NCI-H2029 treated with DMSO at 0.1 percent for 48 hours (cell line): Measurements from ENCODE around the gene VWA2.

Experiments used
- DNase-seq: peaks from one replicate; lab custom pipeline; 2025; lab: John Stamatoyannopoulos, UW

The VWA2 gene

DNA sequence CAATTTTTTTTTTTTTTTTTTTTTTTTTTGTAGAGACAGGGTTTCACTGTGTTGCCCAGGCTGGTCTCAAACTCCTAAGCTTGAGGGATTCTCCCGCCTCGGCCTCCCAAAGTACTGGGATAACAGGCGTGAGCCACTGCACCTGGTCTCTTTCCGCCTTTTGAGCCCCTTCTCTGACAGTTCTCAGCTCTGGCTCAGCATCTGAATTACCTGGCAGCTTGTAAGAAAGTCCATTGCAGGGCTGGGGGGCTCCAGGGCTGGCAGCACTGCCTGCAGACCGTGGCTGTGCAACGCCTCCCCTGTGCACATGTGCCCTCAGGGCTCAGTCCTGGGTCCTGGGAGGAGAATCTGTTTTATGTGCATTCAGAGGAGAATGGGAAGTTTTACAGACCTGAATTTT, 37.6 kb downstream of the VWA2 start:
- no peak for DNase-seq

DNA sequence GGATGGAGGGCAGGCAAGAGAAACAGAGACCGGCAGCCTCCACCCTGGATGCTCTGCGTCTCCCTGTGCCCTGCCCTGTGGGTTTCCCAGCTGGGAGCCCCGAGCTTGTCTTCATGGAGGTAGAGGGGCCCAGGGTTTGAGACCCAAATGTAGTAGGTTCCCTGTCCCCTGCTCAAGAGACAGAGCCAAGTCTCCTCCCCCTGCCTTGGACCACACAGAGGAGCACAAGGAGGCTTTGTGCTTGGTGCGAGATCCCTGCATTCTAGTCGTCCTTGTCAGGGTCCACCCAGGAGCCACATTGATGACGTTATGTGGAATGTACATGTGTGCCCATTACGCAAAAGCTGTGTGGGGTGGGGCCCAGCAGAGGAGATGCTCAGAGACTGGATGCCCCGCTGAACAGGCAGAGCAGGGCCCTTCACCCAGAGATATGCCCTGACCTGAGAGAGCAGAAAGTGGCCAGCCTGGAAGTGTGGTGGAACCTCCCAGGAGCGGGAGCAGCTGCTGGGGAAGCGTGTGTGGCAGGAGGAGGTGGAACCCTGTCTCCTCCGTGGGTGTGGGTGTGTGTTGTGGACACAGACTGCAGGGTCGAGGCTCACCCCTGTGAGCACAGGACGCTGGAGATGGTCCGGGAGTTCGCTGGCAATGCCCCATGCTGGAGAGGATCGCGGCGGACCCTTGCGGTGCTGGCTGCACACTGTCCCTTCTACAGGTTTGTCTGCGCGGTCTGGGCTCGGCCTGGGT, 39.3 kb downstream of the VWA2 start:
- DNase-seq = no peak

DNA sequence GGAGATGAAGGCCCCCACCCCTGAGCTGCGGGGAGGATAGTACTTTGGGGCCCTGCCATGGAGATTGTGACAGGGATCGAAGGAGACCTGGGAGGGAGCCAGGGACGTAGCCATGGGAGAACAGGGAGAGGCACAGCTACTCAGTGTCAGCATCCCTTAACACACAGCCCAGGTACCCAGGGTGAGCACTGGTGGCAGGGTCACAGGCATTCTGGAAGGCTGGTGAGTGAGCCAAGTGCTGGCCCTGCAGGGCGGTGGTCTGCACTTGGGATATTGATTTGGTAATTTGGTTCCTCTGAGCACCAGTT, 39.8 kb downstream of the VWA2 start:
- DNase-seq = no peak

DNA sequence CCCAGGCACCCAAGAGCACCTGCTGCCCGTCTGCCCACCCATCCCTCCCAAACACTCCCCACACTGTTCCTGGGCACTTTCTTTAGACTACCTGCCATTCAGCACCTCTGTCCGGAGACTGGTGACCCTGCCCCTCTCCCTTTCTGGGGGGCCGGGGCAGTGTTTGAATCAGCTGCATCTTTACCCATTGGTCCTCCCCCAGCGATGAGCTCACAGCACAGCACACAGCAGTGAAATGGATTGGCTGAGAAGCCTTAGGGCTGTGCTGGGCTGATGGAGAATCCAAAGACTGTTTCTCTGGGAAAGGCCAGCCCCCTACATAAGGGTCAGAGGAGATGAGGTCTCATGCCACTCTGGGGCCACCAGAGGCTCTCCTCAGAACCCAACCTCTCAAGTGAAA, 40.2 kb downstream of the VWA2 start:
- no peak for DNase-seq

DNA sequence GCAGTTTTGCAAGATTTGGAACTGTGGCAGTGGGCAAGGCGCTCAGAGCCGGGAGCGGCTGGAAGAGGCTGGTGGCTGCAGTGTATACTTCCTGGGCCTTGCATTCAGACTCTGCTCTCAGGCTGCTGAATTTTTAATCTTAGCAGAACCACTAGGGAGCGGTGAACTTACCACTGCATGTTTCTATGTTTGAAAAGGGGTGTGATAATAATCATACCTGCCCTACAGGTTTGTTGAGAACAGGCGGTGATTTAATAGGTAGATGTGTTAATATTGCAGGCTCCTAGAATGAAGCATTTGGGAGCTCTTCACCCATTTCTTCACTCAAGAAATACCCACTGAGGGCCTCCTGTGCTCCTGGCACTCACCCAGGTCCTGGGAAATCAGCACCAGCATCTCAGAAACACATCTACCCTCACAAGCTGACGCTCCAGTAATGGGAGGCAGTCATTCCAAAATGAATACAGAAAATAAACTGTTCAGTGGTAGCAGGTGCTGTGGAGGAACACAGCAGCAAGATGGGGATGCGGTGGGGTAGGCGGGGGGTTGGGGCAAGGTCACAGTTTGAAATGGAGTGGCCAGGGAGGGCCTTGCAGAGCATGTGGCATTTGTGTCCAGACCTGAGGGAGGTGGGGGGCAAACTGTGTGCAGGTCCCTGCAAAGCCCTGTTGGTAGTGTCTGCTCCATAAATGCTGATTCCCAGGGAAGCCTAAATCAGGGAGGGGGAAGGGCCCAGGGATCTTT, 41.0 kb downstream of the VWA2 start:
- DNase-seq = no peak

DNA sequence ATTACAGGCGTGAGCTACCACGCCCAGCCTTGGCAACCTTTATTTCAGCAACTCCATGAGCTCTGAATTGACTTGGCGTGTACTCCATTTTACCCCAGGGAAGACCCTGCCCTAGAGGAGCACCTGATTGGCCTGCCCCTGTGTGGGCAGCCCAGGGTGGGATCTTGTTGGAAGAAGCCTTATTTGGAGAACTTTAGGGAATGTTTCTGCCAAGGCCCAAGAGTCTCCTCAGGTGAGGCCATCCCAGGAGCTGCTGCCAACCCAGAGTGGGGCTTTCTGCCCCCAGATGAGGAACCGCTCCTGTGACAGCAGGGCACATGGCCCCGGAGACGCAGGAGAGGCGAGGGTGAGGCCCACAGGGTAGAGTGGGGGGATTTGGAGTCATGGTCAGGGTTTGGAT, 42.0 kb downstream of the VWA2 start:
- DNase-seq = no peak

DNA sequence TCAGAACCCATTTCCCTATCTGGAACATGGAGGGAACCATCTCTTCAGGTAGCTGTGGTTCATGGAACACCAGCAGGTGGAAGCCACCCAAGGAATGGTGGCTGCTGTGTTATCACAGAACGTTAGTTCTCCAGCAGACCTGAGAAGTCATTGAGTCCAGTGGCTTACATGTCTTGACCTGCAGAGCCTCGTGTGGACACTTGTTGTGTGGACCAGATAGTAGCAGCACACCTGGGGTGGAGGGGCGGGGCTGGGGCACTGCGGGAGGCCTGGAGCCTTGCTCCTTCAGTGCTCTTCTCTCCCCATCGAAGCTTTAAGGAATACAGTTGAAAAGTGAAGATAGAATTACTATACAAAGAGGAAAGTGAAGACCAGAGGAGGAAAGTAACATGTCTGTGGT, 42.4 kb downstream of the VWA2 start:
- DNase-seq = no peak

DNA sequence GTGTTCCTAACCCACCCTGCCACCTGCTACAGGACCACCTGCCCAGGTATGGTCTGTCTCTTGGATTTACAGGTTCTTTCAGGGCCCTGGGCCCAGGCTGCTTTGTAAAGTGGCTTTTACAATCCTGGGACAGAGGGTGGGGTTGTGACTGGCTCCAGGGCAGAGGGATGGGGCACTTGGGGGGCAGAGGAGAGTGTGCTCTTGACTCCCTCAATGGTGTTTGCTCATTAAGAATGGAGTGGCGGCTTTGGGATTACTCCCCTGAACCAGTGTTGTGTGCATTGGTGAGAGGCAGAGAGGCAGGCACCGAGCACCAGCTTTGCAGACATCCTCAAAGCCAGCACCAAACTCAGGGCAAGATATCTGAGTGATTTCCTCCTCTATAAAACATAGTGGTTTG, 43.5 kb downstream of the VWA2 start:
- DNase-seq = no peak

DNA sequence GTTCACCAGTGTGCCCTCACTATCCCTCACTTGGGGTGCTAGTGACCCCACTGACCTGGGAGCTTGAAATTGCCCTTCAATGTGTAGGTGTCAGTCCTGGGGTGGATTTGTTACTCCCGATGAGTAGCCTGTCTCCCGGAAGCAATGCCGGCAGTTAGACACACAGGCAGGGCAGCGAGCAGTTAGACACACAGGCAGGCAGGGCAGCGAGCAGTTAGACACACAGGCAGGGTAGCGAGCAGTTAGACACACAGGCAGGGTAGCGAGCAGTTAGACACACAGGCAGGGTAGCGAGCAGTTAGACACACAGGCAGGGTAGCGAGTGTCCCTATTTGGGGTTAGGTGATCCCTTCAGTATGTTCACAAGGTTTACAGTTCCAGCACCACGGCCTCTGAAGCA, 44.0 kb downstream of the VWA2 start:
- DNase-seq = no peak

DNA sequence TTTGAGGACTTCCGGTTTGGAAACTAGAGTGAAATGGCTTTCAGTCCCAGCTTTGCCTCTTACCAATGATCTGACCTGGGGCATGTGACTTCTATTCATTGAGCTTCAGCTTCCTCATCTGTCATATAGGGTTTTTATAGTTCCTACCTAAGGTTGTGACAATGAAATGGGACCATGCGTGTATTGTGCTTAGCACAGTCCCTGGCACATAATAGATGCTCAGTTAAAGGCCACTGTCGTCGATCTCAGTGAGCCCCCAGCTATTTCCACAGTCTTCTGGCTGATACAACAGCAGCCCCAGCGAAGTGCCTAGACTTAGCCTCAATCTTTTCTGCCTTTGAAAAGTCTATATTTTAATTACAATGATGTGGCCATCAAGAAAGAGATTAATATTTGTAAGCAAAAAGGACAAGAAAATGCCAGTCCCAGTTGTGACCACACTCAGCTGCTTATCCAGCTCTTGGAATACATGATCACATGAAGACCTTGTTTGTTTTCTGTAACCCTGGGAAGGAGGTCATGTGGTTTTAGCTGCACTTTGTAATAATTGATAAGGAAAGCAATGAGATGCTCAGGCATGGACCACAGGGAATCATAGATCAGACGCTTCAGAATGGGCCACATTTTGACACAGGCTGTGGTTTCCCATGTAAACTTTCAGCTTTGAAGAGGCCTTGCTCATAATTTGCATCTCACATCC, 44.6 kb downstream of the VWA2 start:
- DNase-seq = no peak

DNA sequence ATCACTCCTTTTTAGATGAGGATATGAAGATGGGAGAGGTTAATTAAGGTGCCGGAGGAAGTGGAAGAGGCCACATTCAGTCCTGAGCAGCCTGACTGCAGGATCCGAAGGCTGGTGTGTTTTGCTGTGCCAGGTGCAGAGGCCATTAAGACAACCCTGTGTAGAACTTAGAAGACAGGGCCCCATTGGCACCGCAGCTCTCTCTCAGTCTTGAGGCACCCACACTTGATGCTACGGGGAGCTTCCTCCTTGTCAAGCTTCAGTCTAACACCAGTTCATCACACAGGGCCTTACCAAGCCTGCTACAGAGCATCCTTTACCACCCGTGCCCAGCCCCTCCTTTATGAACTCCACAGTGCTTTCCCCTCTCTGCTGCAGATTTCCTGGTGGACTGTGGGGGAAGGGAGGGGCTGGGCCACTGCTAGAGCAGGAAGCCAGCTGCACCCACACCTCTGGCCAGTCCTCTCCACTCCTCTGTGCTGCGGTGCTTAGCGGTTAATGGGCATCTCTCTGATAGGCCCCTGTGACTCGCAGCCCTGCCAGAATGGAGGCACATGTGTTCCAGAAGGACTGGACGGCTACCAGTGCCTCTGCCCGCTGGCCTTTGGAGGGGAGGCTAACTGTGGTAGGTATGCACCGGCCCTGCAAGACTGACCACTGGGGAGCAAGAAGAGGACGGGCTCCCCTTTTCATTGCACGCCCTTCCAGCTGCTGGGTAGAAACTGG, 45.5 kb downstream of the VWA2 start:
- no peak for DNase-seq

DNA sequence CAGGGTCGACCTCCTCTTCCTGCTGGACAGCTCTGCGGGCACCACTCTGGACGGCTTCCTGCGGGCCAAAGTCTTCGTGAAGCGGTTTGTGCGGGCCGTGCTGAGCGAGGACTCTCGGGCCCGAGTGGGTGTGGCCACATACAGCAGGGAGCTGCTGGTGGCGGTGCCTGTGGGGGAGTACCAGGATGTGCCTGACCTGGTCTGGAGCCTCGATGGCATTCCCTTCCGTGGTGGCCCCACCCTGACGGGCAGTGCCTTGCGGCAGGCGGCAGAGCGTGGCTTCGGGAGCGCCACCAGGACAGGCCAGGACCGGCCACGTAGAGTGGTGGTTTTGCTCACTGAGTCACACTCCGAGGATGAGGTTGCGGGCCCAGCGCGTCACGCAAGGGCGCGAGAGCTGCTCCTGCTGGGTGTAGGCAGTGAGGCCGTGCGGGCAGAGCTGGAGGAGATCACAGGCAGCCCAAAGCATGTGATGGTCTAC, 46.9 kb downstream of the VWA2 start:
- DNase-seq = no peak

DNA sequence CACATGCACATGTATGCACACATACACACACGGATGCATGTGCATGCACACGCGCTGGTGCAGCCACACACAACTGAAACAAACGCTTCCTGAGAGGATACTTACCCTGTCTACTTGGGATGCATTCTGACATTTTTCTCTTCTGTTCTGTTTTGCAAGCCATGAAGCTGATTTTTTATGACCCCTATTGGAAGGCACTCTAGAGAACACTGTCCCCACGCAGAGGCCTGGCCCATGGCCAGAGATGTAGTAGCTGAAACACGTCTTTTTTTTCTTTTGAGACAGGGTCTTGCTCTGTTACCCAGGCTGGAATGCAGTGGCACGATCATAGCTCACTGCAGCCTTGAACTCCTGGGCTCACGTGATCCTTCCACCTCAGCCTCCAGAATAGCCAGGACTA, 47.9 kb downstream of the VWA2 start:
- no peak for DNase-seq

DNA sequence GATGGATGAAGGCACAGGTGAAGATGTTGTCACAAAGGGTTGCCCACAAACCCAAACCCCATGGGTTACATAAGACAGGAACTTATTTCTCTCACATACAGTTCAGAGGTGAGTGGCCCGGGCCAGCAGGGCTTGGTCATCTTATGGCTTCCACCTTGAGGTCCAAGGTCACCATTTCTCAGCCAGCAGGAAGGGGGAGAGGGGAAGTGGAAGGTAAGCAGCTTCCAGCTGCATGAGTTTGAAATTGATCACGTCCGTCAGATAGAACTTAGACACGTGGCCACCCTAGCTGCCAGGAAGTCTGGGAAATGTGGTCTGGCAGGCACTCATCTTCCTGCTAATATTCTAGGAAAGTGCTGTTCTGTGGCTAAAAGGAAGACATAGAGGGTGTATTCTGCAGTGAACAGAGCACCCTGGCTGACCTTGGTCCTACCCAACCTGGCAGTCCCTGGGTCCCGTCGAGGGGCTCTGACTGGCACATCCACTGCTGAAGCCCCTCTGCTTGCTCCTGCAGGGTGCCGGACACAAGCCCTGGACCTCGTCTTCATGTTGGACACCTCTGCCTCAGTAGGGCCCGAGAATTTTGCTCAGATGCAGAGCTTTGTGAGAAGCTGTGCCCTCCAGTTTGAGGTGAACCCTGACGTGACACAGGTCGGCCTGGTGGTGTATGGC, 49.5 kb downstream of the VWA2 start:
- no peak for DNase-seq

DNA sequence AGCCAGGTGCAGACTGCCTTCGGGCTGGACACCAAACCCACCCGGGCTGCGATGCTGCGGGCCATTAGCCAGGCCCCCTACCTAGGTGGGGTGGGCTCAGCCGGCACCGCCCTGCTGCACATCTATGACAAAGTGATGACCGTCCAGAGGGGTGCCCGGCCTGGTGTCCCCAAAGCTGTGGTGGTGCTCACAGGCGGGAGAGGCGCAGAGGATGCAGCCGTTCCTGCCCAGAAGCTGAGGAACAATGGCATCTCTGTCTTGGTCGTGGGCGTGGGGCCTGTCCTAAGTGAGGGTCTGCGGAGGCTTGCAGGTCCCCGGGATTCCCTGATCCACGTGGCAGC, 50.0 kb downstream of the VWA2 start:
- no peak for DNase-seq

DNA sequence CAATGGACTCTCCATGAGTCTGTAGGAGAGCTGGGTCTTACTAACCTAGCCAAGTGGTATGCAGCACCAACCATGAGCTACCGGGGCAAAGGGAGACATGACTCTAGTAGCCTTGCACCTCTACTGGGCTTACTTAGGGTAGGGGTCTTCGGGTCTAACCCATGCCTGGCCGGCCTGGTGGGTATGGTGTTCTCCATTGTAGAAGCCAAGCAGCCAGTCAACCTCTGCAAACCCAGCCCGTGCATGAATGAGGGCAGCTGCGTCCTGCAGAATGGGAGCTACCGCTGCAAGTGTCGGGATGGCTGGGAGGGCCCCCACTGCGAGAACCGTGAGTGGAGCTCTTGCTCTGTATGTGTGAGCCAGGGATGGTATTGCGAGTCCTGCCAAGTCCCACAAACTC, 51.0 kb downstream of the VWA2 start:
- DNase-seq = no peak

DNA sequence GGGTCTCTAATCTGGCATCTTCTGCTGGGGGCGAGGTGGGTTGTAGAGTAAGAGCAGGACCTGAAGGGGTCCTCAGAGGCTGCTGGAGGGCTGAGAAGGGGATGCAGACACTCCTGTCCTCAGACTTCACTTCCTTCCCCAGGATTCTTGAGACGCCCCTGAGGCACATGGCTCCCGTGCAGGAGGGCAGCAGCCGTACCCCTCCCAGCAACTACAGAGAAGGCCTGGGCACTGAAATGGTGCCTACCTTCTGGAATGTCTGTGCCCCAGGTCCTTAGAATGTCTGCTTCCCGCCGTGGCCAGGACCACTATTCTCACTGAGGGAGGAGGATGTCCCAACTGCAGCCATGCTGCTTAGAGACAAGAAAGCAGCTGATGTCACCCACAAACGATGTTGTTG, 52.0 kb downstream of the VWA2 start:
- no peak for DNase-seq

DNA sequence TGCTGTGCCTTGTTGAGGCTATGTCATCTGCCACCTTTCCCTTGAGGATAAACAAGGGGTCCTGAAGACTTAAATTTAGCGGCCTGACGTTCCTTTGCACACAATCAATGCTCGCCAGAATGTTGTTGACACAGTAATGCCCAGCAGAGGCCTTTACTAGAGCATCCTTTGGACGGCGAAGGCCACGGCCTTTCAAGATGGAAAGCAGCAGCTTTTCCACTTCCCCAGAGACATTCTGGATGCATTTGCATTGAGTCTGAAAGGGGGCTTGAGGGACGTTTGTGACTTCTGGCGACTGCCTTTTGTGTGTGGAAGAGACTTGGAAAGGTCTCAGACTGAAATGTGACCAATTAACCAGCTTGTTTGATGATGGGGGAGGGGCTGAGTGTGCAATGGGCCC, 52.5 kb downstream of the VWA2 start:
- DNase-seq = no peak

DNA sequence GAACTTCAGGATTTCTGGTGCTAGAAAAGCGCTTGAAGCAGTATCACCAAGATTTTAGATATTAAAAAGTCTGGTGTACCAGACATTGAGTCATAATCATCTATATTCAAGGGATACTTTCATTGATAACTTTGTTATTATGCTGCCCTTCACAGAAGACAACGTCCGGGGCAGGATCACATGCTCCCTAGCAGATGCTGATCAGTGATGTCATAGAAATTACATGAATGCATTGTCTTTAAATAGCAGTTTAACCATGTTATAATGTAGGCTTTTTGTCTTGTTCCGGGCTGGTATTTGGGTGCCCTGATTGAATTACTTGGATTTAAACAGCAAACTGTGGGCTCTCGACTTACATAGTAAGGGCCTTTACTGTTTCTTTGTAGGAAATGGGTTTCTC, 54.0 kb downstream of the VWA2 start:
- no peak for DNase-seq

DNA sequence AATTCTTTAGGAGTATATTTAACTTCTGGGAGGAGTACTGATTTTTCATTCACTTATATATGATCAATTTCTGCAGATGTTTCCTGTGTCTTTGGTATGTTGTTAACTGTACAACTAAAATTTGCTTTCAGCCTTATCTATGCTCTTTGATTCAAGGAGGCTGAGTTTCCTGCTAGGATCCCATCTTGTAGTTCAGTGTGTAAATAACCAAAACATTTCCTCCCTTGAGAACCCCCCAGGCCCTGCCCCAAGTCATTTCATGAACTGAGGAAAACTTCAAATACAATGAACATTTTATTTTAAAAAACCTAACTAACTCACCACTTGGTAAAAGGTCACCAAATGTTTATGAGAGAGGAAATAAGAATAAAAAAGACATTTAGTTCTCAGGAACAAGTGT, 55.5 kb downstream of the VWA2 start:
- no peak for DNase-seq

DNA sequence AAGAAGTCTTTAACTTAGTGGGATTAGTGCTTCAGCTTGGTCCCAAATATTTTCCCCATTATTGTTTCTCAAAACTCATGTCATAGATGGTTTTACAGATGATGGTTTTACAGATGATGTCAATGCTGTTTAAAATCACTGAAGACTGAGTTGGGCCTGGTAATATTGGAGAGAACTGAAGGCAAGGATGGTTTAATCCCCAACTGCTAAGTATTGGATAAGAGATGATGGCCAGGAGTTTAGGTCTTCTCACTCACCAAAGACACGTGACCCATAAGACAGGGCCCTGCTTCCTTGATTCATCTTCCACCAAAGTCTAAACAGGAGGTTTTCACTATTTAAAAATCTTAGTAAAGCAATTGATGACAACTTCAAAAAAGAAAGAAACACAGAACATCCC, 56.3 kb downstream of the VWA2 start:
- DNase-seq = no peak

DNA sequence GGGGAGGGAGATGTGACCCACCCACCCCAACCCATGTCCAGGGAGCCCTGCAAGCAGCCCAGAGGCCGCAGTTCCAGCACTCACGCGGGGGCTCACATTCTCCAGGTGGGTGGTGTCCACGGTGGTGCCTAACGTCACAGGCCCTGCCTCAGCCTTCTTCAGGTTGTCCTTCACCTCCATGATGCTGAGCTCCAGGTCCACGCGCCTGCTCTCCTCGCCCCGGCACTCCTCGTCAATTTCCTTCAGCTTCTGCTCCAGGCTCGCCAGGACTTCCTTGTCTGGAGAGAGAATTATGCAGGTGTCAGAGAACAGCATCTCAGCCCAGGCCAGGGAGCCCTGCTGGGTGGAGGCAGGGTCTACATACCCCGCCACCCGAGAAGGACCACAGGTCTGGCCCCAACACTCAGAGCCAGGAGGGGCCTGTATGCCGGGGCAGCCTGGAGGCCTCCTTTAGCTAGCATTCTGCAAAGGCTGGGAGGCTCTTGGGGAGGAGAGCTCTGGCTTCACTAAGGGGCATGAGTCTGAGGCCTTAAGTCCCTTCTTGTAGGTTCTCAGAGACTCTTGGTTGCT, 58.2 kb downstream of the VWA2 start:
- no peak for DNase-seq
